Chondrocyte (in vitro differentiated cells): ENCODE measurements around the gene SENP2. TPM values are rescaled to one million over a fixed set of nuclear protein-coding genes. Genes with fewer than 3 reads are reported as not detected.

Source experiments
- DNase-seq: peaks from one replicate; pipeline ENCODE4 v3.0.0; 2021; ENCODE audit warnings: mixed read lengths, low spot score
- H3K27ac Mint-ChIP-seq: one replicate; pipeline ENCODE4 v1.8.0; 2021; ENCODE audit warnings: mild to moderate bottlenecking, moderate library complexity, mixed read lengths; ENCODE audit not compliant: unreplicated experiment
- H3K27me3 Mint-ChIP-seq: 2 replicates; pipeline ENCODE4 v1.8.0; 2021; ENCODE audit warnings: low read depth, mixed read lengths
- H3K36me3 Mint-ChIP-seq: 2 replicates; pipeline ENCODE4 v1.8.0; 2021; ENCODE audit warnings: low read depth, mixed read lengths
- H3K4me1 Mint-ChIP-seq: 2 replicates; pipeline ENCODE4 v1.8.0; 2021; ENCODE audit warnings: low read depth, mild to moderate bottlenecking, mixed read lengths
- H3K4me3 Mint-ChIP-seq: one replicate; pipeline ENCODE4 v1.8.0; 2021; ENCODE audit warnings: mild to moderate bottlenecking, moderate library complexity, mixed read lengths; ENCODE audit not compliant: unreplicated experiment
- H3K9me3 Mint-ChIP-seq: 2 replicates; pipeline ENCODE4 v1.8.0; 2021; ENCODE audit warnings: low read depth, mixed read lengths
- CTCF ChIP-seq: fragments of 200-600 bp; sonication (generic); IDR thresholded peaks from 2 replicates; pipeline ENCODE4 v1.5.0; 2021; ENCODE audit warnings: antibody characterized with exemption, mild to moderate bottlenecking, moderate library complexity
- total RNA-seq: library from RNA; stranded (reverse); gene quantifications from 3 replicates; pipeline ENCODE4 v1.2.1, GENCODE V29; 2021

SENP2 gene
- total RNA-seq, 1 donor from 2014 or later = 41.2 TPM

GRCh38 chr3:185559706-185560090 lies 26.4 kb upstream of the SENP2 start:
- H3K27ac Mint-ChIP-seq = no peak overlapping the region
- H3K9me3 Mint-ChIP-seq = no peaks in the 10 kb centered on the region
- no peak for TF ChIP-seq CTCF
- H3K27me3 Mint-ChIP-seq = no peaks in the 10 kb centered on the region
- no peak for DNase-seq
- H3K4me1 Mint-ChIP-seq = peaks cover 18% of the 10 kb centered on the region
- no peak overlapping the region for H3K4me3 Mint-ChIP-seq
- no peaks in the 10 kb centered on the region for H3K36me3 Mint-ChIP-seq

GRCh38 chr3:185560676-185561075 lies 25.4 kb upstream of the SENP2 start:
- H3K27me3 Mint-ChIP-seq = no peaks in the 10 kb centered on the region

GRCh38 chr3:185561374-185561943 lies 24.6 kb upstream of the SENP2 start:
- Mint-ChIP-seq H3K36me3 (no peaks in the 10 kb centered on the region), H3K9me3 (no peaks in the 10 kb centered on the region), H3K4me1 (peaks cover 18% of the 10 kb centered on the region), H3K27me3 (no peaks in the 10 kb centered on the region), H3K27ac (no peak overlapping the region), H3K4me3 (no peak overlapping the region)
- TF ChIP-seq CTCF = no peak
- no peak for DNase-seq

More at GRCh38 chr3:185560676-185561075, 25.4 kb upstream of the SENP2 start:
- no peak overlapping the region for H3K27ac Mint-ChIP-seq
- no peak overlapping the region for H3K4me3 Mint-ChIP-seq
- H3K9me3 Mint-ChIP-seq = no peaks in the 10 kb centered on the region
- no peak for DNase-seq
- H3K36me3 Mint-ChIP-seq = no peaks in the 10 kb centered on the region
- TF ChIP-seq CTCF = no peak
- peaks cover 18% of the 10 kb centered on the region for H3K4me1 Mint-ChIP-seq

GRCh38 chr3:185561958-185562357 lies 24.1 kb upstream of the SENP2 start:
- H3K4me1 Mint-ChIP-seq = peaks cover 18% of the 10 kb centered on the region
- DNase-seq = no peak
- no peaks in the 10 kb centered on the region for H3K27me3 Mint-ChIP-seq
- no peak overlapping the region for H3K27ac Mint-ChIP-seq
- no peak for TF ChIP-seq CTCF
- no peaks in the 10 kb centered on the region for H3K9me3 Mint-ChIP-seq
- no peaks in the 10 kb centered on the region for H3K36me3 Mint-ChIP-seq
- H3K4me3 Mint-ChIP-seq = no peak overlapping the region

GRCh38 chr3:185572183-185572582 lies 13.9 kb upstream of the SENP2 start:
- TF ChIP-seq CTCF = no peak
- H3K27me3 Mint-ChIP-seq = no peaks in the 10 kb centered on the region
- no peak overlapping the region for H3K27ac Mint-ChIP-seq
- peaks cover 4% of the 10 kb centered on the region for H3K4me1 Mint-ChIP-seq
- H3K36me3 Mint-ChIP-seq = peaks cover 2% of the 10 kb centered on the region
- no peak overlapping the region for H3K4me3 Mint-ChIP-seq
- peaks cover 17% of the 10 kb centered on the region for H3K9me3 Mint-ChIP-seq
- DNase-seq = no peak
